ENCODE results near the gene SLC25A11. TPM values are rescaled to one million over a fixed set of nuclear protein-coding genes. Genes with fewer than 3 reads are reported as not detected.
A peak's percentile ranks its signal among the peaks of the same experiment; 100 is the strongest.

Gene SLC25A11
- total and polyA plus RNA-seq, 2 donors (not counting 1 experiment from before 2014, with no cell fraction given): 32.3 to 44.4 TPM

GRCh38 chr17:4902540-4902939 lies 37.3 kb downstream of the SLC25A11 start:
- Mint-ChIP-seq H3K27me3 (peaks cover 7% of the 10 kb centered on the region), H3K27ac (peak overlapping the region; percentile 82), H3K4me3 (peak overlapping the region; percentile 72), H3K4me1 (peaks cover 48% of the 10 kb centered on the region), H3K9me3 (ENCODE audit: insufficient read depth) (no peaks in the 10 kb centered on the region)
- CTCF ChIA-PET: interaction anchor here (0.6 to 4.0 kb wide), 18 partner anchors 11 to 687 kb away, joined by 3 to 15 read pairs (median 4); partner anchors contain the start of genes GLTPD2, RNF167, SLC25A11 and SPAG7
- intact Hi-C loops (cut with micrococcal nuclease): loop anchor here (5.0 kb wide), 1 partner anchor 335 kb away; no protein-coding TSS in a partner anchor
- Histone ChIP-seq H3K9me3 (ENCODE audit: control extremely low read depth in 1 of 3, control insufficient read depth in 2 of 3, insufficient read depth in 1 of 3, low read length in 2 of 3) (peaks cover 0 to 25% (median 0%) of the 10 kb centered on the region in 3 donors), H3K27me3 (replicated peaks in 1 of 4; ENCODE audit: control extremely low read depth in 1 of 4, control insufficient read depth in 3 of 4, insufficient read depth in 4 of 4, low read length in 3 of 4) (peaks cover 0 to 30% (median 11%) of the 10 kb centered on the region in 4 experiments), H2AFZ (ENCODE audit: insufficient read depth, low read depth, low read length, poor library complexity, severe bottlenecking) (no peak overlapping the region), H3K4me1 (ENCODE audit: control insufficient read depth in 2 of 2, insufficient read depth in 2 of 2, low read length in 2 of 2) (peaks cover 45 to 53% of the 10 kb centered on the region in 2 donors), H3K9ac (ENCODE audit: low read length) (no peak overlapping the region), H3K4me2 (replicated peaks; ENCODE audit: low read depth, low read length, poor library complexity, severe bottlenecking) (peak overlapping the region; percentile 98), H3K36me3 (replicated peaks in 1 of 2; ENCODE audit: control extremely low read depth in 1 of 2, control insufficient read depth in 1 of 2, extremely low read depth in 1 of 2, insufficient read depth in 2 of 2, low read length in 1 of 2) (no peaks in the 10 kb centered on the region), H3K27ac (ENCODE audit: low read length in 2 of 2) (peak overlapping the region in 1 of 2 donors; percentile 22), H3K79me2 (ENCODE audit: control insufficient read depth, insufficient read depth, low read length) (no peaks in the 10 kb centered on the region), H3K4me3 (ENCODE audit: control extremely low read depth in 1 of 5, extremely low read depth in 1 of 5, insufficient read depth in 1 of 5, low read depth in 2 of 5, low read length in 4 of 5) (no peak overlapping the region), H4K20me1 (ENCODE audit: control insufficient read depth, insufficient read depth, low read length, poor library complexity, severe bottlenecking) (no peaks in the 10 kb centered on the region)
- ATAC-seq (ENCODE audit: low read depth) (no peak), DNase-seq (no peak)
- TF ChIP-seq CTCF (IDR thresholded peaks at IDR 0.05) (no peak), EZH2 (IDR thresholded peaks at IDR 0.05; ENCODE audit: borderline replicate concordance, insufficient read depth, low read depth, low read length, poor library complexity, severe bottlenecking) (no peak)
- WGBS (ENCODE audit: insufficient coverage): 82% methylated on average over 3 of the region's 8 CpGs
- POLR2A ChIA-PET: interaction anchor here (1.9 to 2.0 kb wide), 2 partner anchors 37 to 65 kb away, joined by 5 read pairs; partner anchors contain the start of genes RNF167, SLC25A11 and SPAG7

Data from B cell (primary cell).